ENCODE data around the gene BUB1B. TPM values are rescaled to one million over a fixed set of nuclear protein-coding genes. Genes with fewer than 3 reads are reported as not detected.

The BUB1B gene
- total RNA-seq, 1 donor from 2014 or later: 0.68 TPM

Other genes with a start within 250 kb of the BUB1B start
- 0.88 TPM for gene GPR176, start 240.8 kb upstream of the BUB1B start, total RNA-seq
- 12.4 TPM for gene EIF2AK4, start 227.0 kb upstream of the BUB1B start, total RNA-seq
- gene SRP14, start 121.9 kb upstream of the BUB1B start, total RNA-seq: 56.8 TPM
- gene BMF, start 52.2 kb upstream of the BUB1B start, total RNA-seq: 3.3 TPM
- gene PAK6, start 78.0 kb downstream of the BUB1B start, total RNA-seq: not detected
- gene ANKRD63, start 122.0 kb downstream of the BUB1B start, total RNA-seq: not detected
- gene PLCB2, start 146.9 kb downstream of the BUB1B start, total RNA-seq: 8.7 TPM
- gene INAFM2, start 162.6 kb downstream of the BUB1B start, total RNA-seq: 7.7 TPM
- 16.6 TPM for gene CCDC9B, start 179.9 kb downstream of the BUB1B start, total RNA-seq
- not detected for gene PHGR1, start 190.0 kb downstream of the BUB1B start, total RNA-seq
- 0.25 TPM for gene DISP2, start 197.2 kb downstream of the BUB1B start, total RNA-seq
- gene KNSTRN, start 221.7 kb downstream of the BUB1B start, total RNA-seq: 9.2 TPM
- gene IVD, start 244.7 kb downstream of the BUB1B start, total RNA-seq: 229 TPM

All from left lobe of liver (tissue), 1 donor.